ENCODE measurements around the gene IFNE.

IFNE gene

DNA sequence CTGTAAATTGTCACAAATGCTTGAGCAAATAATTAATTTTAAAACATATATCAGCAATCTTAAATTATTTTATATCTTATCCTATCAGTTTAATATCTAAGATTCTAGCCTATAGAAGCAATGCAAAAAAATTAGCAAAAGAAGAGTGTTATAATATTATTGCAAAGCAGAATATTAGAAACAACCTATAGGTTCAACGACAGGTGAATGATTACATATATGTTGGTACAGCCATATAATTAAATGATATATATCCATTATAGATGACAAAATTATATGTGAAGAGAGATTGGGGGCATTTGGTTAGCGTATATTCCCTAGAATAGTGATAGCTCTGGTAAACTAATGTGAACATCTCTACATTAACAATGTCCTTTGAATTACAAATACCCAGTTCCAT lies at the start of gene IFNE:
Gene IFNE (minus strand): TSS at position 101 of the 400 bp plus-strand sequence. CDS start 619 bp downstream, outside the sequence.
- no peak for DNase-seq

DNA sequence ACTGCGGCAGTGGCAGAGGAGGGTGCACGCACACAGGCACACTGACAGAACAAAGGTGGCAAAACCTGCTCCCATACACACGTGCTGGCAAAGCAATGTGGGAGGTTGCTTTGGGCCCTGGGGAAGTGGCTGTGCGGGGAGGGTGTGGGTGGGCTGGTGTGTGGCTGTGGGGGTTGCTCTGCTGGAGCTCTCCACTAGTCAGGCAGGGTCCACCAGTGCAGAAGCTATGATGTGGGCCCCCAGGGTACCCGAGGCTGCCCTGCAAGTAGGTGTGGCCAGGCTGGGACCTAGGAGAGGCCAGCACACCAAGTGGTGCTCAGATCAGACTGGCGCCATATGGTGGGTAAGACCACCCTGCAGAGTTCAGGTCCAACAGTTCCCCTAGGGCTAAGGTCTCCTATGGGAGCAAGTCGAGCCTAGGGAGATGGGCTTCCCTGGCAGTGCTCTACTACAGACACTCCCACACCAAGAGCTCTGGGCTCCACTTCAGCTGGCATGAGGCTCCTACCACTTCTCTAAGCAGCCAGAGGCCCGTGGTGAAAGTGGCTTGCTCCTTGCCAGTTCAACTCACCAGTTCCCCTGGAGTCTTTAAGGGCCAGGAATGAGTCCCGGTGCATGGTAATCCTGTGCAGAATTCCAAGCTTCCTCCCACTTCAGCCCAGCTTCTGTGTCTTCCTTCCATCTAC lies 46.2 kb upstream of the IFNE start:
- DNase-seq: no peak

GRCh38 chr9:21527579-21527978 lies 45.5 kb upstream of the IFNE start:
- DNase-seq: no peak

- no peak for DNase-seq
Observed at GRCh38 chr9:21525174-21525573, 43.1 kb upstream of the IFNE start.

DNA sequence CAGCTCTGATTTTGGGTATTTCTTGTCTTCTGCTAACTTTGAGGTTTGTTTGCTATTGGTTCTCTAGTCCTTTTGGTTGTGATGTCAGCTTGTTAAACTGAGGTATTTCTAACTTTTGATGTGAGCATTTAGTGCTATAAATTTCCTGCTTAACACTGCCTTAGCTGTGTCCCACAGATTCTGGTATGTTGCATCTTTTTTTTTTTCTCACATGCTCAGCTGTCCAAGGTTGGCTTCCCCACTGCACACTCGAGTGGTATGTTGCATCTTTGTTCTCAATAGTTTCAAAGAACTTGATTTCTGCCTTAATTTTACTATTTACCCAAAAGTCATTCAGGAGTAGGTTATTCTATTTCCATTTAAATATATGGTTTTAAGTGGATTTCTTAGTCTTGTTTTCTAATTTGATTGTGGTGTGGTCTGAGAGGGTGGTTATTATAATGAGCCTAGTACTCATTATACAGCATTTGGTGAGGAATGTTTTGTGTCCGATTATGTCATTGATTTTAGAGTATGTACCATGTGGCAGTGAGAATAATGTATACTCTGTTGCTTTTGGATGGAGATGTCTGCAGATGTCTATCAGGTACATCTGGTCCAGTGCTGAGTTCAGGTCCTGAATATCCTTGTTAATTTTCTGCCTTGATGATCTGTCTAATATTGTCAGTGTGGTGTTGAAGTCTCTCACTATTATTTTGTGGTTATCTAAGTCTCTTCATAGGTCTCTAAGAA lies 42.2 kb upstream of the IFNE start:
- no peak for DNase-seq

GRCh38 chr9:21523021-21524014 lies 41.2 kb upstream of the IFNE start:
- DNase-seq: no peak

- DNase-seq: no peak
Observed at GRCh38 chr9:21522348-21522747, 40.2 kb upstream of the IFNE start.

- no peak for DNase-seq
Observed at GRCh38 chr9:21521448-21521847, 39.3 kb upstream of the IFNE start.

DNA sequence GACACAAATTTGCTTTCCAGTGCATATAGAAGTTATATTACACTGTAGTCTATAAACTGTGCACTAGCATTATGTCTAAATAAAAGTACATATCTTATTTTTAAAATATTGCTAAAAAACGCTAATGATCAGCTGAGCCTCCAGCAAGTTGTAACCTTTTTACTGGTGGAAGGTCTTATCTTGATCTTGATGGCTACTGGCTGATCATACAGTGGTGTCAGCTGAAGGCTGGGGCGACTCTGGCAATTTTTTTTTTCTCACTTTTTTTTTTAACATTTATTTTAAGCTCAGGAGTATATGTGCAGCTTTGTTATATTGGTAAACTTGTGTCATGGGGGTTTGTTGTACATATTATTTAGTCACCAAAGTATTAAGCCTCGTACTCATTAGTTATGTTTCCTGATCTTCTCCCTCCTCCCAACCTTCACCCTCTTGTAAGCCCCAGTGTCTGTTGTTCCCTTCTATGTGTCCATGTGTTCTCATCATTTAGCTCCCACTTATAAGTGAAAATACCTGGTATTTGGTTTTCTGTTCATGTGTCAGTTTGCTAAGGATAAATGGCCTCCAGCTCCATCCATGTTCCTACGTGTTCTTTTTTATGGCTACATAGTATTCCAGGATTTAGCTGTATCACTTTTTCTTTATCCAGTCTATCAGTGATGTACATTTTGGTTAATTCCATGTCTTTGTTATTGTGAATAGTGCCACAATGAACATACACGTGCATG lies 38.6 kb upstream of the IFNE start:
- DNase-seq: no peak

DNA sequence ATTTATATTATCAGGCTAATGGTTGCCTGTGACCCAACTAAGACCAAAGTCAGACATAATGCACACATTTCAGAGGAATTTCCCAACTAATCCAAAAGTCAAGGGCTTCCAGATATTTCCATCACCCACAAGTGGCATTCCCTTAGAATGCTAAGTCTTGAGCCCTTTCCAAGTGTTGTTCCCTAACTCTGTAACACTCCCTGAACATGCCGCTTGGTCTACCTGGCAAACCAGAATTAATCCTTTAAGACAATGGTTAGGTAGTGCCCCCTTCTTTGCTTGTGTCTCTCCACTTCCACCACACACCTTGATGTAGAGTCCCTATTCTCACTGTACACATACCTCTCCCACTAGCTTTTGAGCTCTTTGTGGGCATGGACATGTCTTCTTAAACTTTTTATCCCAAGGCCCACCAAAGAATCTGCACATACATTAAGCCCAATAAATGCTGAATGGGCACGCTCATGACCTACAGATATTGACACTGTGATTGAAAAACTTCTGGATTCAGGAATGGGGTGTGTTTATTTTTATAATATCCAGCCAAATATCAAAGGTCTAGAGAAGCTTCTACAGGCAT lies 37.8 kb upstream of the IFNE start:
- DNase-seq: no peak

GRCh38 chr9:21516796-21517195 lies 34.7 kb upstream of the IFNE start:
- DNase-seq: no peak

- no peak for DNase-seq
Observed at GRCh38 chr9:21513431-21513830, 31.3 kb upstream of the IFNE start.

DNA sequence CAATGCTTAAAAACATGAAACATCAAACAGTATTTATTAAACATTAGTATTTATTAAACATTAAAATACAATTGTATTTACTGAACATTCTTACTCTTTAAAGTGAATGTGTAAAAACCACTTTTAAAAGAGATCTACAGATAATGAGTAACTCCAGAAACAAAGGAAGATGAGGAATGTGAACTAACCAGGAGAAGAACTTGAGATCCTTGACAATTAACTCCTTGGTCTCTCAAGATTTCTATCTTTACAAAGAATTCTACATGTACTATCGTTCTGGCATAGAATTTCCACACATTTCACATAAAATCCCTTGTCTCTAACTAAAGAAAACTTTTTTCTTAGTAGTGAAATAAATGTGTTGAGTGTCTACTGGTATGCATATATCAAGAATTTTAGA lies 28.7 kb upstream of the IFNE start:
- no peak for DNase-seq

- no peak for DNase-seq
Observed at GRCh38 chr9:21507483-21507790, 25.3 kb upstream of the IFNE start.

GRCh38 chr9:21506626-21507482 lies 24.7 kb upstream of the IFNE start:
- DNase-seq: no peak

GRCh38 chr9:21505425-21506179 lies 23.5 kb upstream of the IFNE start:
- DNase-seq: no peak

- no peak for DNase-seq
Observed at GRCh38 chr9:21504894-21505293, 22.8 kb upstream of the IFNE start.

- no peak for DNase-seq
Observed at GRCh38 chr9:21504113-21504512, 22.0 kb upstream of the IFNE start.

- DNase-seq: no peak
Observed at GRCh38 chr9:21502586-21502985, 20.5 kb upstream of the IFNE start.

GRCh38 chr9:21499912-21500311 lies 17.8 kb upstream of the IFNE start:
- DNase-seq: no peak

DNA sequence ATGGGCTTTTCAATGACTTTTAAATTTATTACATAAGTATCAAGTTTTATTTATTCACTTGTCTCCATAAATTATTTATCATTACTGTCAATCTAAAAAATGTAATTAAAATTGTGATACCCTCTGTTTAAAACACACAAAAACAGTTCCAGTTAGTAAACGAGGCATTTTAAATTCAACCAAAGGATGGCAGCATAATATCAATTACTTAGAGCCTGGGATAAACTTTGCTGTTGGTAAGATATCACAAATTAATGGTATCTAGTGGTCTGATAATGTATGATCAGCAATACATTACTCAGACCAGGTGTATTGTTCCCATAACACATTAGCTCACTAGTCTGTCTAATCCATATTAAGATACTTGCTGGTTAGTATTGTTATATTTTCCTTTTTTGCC lies 9.6 kb upstream of the IFNE start:
- DNase-seq: no peak

All from Kasumi-1 (cell line).